HepG2 (cell line): ENCODE results near the gene TSTD2. TPM values are rescaled to one million over a fixed set of nuclear protein-coding genes. Genes with fewer than 3 reads are reported as not detected.

Experiments used
- ATAC-seq: fragments of 200-7000 bp; cut with Tn5 transposase; 3 replicates; pipeline ENCODE4 v1.9.1; 2020; ENCODE audit warnings: mild to moderate bottlenecking, moderate library complexity
- BruUV-seq: library from RNA; stranded (reverse); fragments of 400-500 nt; replicated peaks from 2 replicates; lab custom pipeline; 2021; lab: Mats Ljungman, UMichigan
- CTCF ChIA-PET: fragments of 300-600 bp; formaldehyde crosslinking; extraction: SDS; loops from one replicate; lab custom pipeline; 2021; ENCODE audit warnings: low total read pairs, inconsistent platforms, low intra/inter-chr PET ratio; lab: Yijun Ruan, JAX
- POLR2A ChIA-PET: fragments of 350-600 bp; sonication (Branson Sonifier 250); formaldehyde crosslinking; loops from one replicate; lab custom pipeline; 2020; ENCODE audit warnings: antibody characterized with exemption, inconsistent platforms; lab: Yijun Ruan, JAX
- DNase-seq: peaks from one replicate; pipeline ENCODE4 v3.0.0-alpha.2; 2015; ENCODE audit warnings: low spot score
- FAIRE-seq: peaks from 3 replicates; lab custom pipeline; 2011; peaks lifted over from hg19 to GRCh38; lab: Jason Lieb, UNC
- H2AFZ ChIP-seq: one replicate; pipeline ENCODE4 v1.6.1; 2011; ENCODE audit warnings: low read length, inconsistent platforms
- H3K27ac ChIP-seq: fragments of 300-600 bp; 3 replicates; pipeline ENCODE4 v1.8.0; 2011; ENCODE audit warnings: mixed run types, mild to moderate bottlenecking, mixed read lengths, low read length, inconsistent platforms; ENCODE audit not compliant: insufficient read depth; ENCODE audit errors: extremely low read length
- H3K27me3 ChIP-seq, 2 experiments: fragments of 200-600 bp in 1 of 2; 2 replicates in 1 of 2; 3 replicates in 1 of 2; pipeline versions ENCODE4 v1.6.0 to v1.8.0; 2011; ENCODE audit warnings: low read length in 2 of 2, mild to moderate bottlenecking in 2 of 2, moderate library complexity in 2 of 2, inconsistent platforms in 1 of 2; ENCODE audit not compliant: insufficient read depth in 2 of 2, control insufficient read depth in 1 of 2
- H3K36me3 ChIP-seq, 2 experiments: fragments of 200-600 bp in 1 of 2; replicated peaks in 1 of 2; 2 replicates in 1 of 2; 3 replicates in 1 of 2; pipeline versions ENCODE4 v1.5.1 to v1.8.0; 2011; ENCODE audit warnings: low read length in 2 of 2, inconsistent platforms in 1 of 2; ENCODE audit not compliant: insufficient read depth in 2 of 2, control insufficient read depth in 1 of 2
- H3K4me1 ChIP-seq: 2 replicates; pipeline ENCODE4 v1.5.1; 2012; ENCODE audit warnings: low read length, inconsistent platforms; ENCODE audit not compliant: insufficient read depth
- H3K4me2 ChIP-seq: 2 replicates; pipeline ENCODE4 v1.6.0; 2011; ENCODE audit warnings: low read depth, low read length, inconsistent platforms
- H3K4me3 ChIP-seq, 3 experiments: fragments of 200-600 bp in 1 of 3; sonication (generic), shearing (Covaris generic) in 1 of 3; replicated peaks in 1 of 3; 2 replicates each; pipeline ENCODE4 v1.5.1; 2011 to 2016; ENCODE audit warnings: low read length in 3 of 3, inconsistent platforms in 2 of 3, low read depth in 2 of 3, mild to moderate bottlenecking in 2 of 3, control low read depth in 1 of 3, mixed read lengths in 1 of 3; ENCODE audit not compliant: insufficient read depth in 1 of 3
- H3K79me2 ChIP-seq: one replicate; pipeline ENCODE4 v1.6.1; 2011; ENCODE audit warnings: low read length, inconsistent platforms; ENCODE audit not compliant: insufficient read depth
- H3K9ac ChIP-seq: 2 replicates; pipeline ENCODE4 v1.6.0; 2011; ENCODE audit warnings: mild to moderate bottlenecking, low read depth, low read length, inconsistent platforms; ENCODE audit not compliant: insufficient read depth
- H3K9me3 ChIP-seq: 2 replicates; pipeline ENCODE4 v1.5.1; 2012; ENCODE audit warnings: mild to moderate bottlenecking, low read length
- H4K20me1 ChIP-seq: 2 replicates; pipeline ENCODE4 v1.6.0; 2011; ENCODE audit warnings: inconsistent platforms, mild to moderate bottlenecking, low read length, moderate library complexity; ENCODE audit not compliant: insufficient read depth
- DZIP1 ChIP-seq: sonication (generic); formaldehyde crosslinking; IDR thresholded peaks from 2 replicates; pipeline ENCODE4 v1.5.0; 2020; ENCODE audit warnings: mild to moderate bottlenecking, missing genetic modification reagents
- ELK4 ChIP-seq: sonication (generic); formaldehyde crosslinking; IDR thresholded peaks from 2 replicates; pipeline ENCODE4 v1.9.0; 2021; ENCODE audit warnings: missing genetic modification reagents, borderline replicate concordance
- FOXC1 ChIP-seq: sonication (generic); formaldehyde crosslinking; IDR thresholded peaks from 2 replicates; pipeline ENCODE4 v1.8.0; 2022; ENCODE audit warnings: mild to moderate bottlenecking, missing genetic modification reagents, borderline replicate concordance
- MEF2D ChIP-seq: sonication (generic); formaldehyde crosslinking; IDR thresholded peaks from 2 replicates; pipeline ENCODE4 v1.5.1; 2020; ENCODE audit warnings: mild to moderate bottlenecking, missing genetic modification reagents
- MYC ChIP-seq: sonication (generic); formaldehyde crosslinking; IDR thresholded peaks from 2 replicates; pipeline ENCODE4 v1.9.0; 2021; ENCODE audit warnings: missing genetic modification reagents, borderline replicate concordance
- NCOA1 ChIP-seq: sonication (generic); formaldehyde crosslinking; IDR thresholded peaks from 2 replicates; pipeline ENCODE4 v1.9.0; 2021; ENCODE audit warnings: missing genetic modification reagents
- POGK ChIP-seq: sonication (generic); formaldehyde crosslinking; conservative IDR thresholded peaks from 2 replicates; pipeline ENCODE4 v1.8.0; 2022; ENCODE audit warnings: mild to moderate bottlenecking, moderate library complexity, missing genetic modification reagents
- REST ChIP-seq, 2 experiments: IDR thresholded peaks; 2 replicates each; pipeline ENCODE4 v1.6.1; 2011 to 2012; ENCODE audit warnings: low read length in 2 of 2, borderline replicate concordance in 1 of 2, low read depth in 1 of 2, mild to moderate bottlenecking in 1 of 2, moderate library complexity in 1 of 2
- ZBTB2 ChIP-seq: sonication (generic); formaldehyde crosslinking; IDR thresholded peaks from 2 replicates; pipeline ENCODE4 v1.8.0; 2022; ENCODE audit warnings: low read depth, missing genetic modification reagents
- ZNF333 ChIP-seq: sonication (generic); formaldehyde crosslinking; IDR thresholded peaks from 2 replicates; pipeline ENCODE4 v1.4.0; 2020; ENCODE audit warnings: mild to moderate bottlenecking, missing genetic modification reagents, borderline replicate concordance
- WGBS: methylation state at CpG from one replicate; pipeline ENCODE4 v1.1.6; 2017; ENCODE audit warnings: low lambda C conversion rate; 5-methylcytosine and 5-hydroxymethylcytosine counted together
- in situ Hi-C: cut with HindIII; loops from 2 replicates; pipeline ENCODE4 v1.10.0; 2017; ENCODE audit warnings: low pct_unique_long_range_greater_than_20kb; ENCODE audit not compliant: extremely low pct_ligation_motif_present
- intact Hi-C: fragments of 100-400 bp; cut with micrococcal nuclease; formaldehyde crosslinking; loops from one replicate; pipeline ENCODE4 v1.10.0; 2022; ENCODE audit not compliant: unreplicated experiment
- polyA plus RNA-seq, 8 experiments: library from polyadenylated mRNA; depleted of rRNA in 3 of 8; stranded (reverse) in 7 of 8; unstranded in 1 of 8; fragments of >200 nt; fragmentation: Illumina TruSeq in 4 of 8; extraction: Trizol in 4 of 8; gene quantifications; 2 replicates each; pipeline versions ENCODE4 v1.2.1 to v1.2.3, GENCODE V29; 2011 to 2016; ENCODE audit warnings: low read depth in 4 of 8, missing spikeins in 1 of 8, mixed read lengths in 1 of 8; ENCODE audit not compliant: insufficient read depth in 1 of 8
- total RNA-seq, 5 experiments: library from RNA; depleted of rRNA; stranded (reverse); fragments of >200 nt; fragmentation: Illumina TruSeq; extraction: Trizol; gene quantifications; 2 replicates each; pipeline ENCODE4 v1.2.3, GENCODE V29; 2016; ENCODE audit warnings: low read depth in 1 of 5
- TF ChIP-seq, protein P1 (sequence below): sonication (generic); formaldehyde crosslinking; IDR thresholded peaks from 2 replicates; pipeline ENCODE4 v1.4.0; 2020; ENCODE audit warnings: mild to moderate bottlenecking, low read depth, missing genetic modification reagents

TSTD2 gene
- total and polyA plus RNA-seq, 2 of the 13 experiments (the other 11 are each of a cell fraction or from before 2014, with no cell fraction given) = 16.0 to 23.1 TPM

DNA sequence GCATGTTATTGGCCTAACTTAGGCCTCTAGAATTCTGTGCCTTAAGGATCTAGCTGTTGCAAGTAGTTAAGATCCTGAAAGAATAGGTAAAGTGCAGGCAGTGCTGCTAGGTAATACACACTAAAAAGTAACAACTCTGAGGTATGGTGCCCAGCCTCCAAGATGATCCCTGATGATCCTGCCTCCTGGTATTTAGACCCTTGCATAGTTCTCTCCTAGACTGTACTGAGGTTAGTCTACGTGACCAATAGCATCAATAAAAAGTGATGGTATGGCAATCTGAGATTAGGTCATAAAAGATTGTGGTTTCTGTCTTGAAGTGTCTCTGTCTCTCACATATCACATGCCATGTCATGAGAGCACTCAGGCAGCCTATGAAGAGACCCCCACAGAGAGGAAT lies 9.2 kb downstream of the TSTD2 start:
- in situ Hi-C loops (loop anchor here (25.0 kb wide), 1 partner anchor 762 kb away; the partner anchor contains the start of gene ZNF782), intact Hi-C loops (no loop called here)
- POLR2A ChIA-PET = interaction anchor here (0.9 kb wide), 1 partner anchor 9 kb away, joined by 3 read pairs; the partner anchor contains the start of gene TSTD2
- BruUV-seq = no TSS peak
- no peaks in the 10 kb centered on the region for H4K20me1 ChIP-seq
- 100% methylated on average over 1 of the region's 1 CpG for WGBS
- peaks cover 9% of the 10 kb centered on the region for H3K79me2 ChIP-seq
- no peak overlapping the region for H3K27ac ChIP-seq
- no peak overlapping the region for H3K4me3 ChIP-seq
- no peak for FAIRE-seq
- H3K36me3 ChIP-seq = peaks cover 2 to 44% of the 10 kb centered on the region in 2 experiments; a peak in 4 of 5 replicates
- no peak for ATAC-seq
- no peak overlapping the region for H3K4me2 ChIP-seq
- no peak overlapping the region for H3K9ac ChIP-seq
- CTCF ChIA-PET = no interaction called here
- no peak for DNase-seq
- H2AFZ ChIP-seq = no peak overlapping the region
- H3K27me3 ChIP-seq = no peaks in the 10 kb centered on the region
- H3K4me1 ChIP-seq = peaks cover 4% of the 10 kb centered on the region; the same call in 1 of the 2 replicates
- H3K9me3 ChIP-seq = no peaks in the 10 kb centered on the region
- TF ChIP-seq NCOA1 (CRISPR knock-in tag) (no peak), ELK4 (CRISPR knock-in tag) (no peak), REST (IDR thresholded peaks at IDR 0.05; ENCODE audit: borderline replicate concordance in 1 of 2, low read depth in 1 of 2, low read length in 2 of 2) (no peak), POGK (CRISPR knock-in tag) (no peak), MYC (no peak), FOXC1 (no peak), DZIP1 (CRISPR knock-in tag) (no peak), ZBTB2 (CRISPR knock-in tag) (no peak), MEF2D (no peak), ZNF333 (CRISPR knock-in tag) (no peak)
- TF ChIP-seq, protein P1, sequence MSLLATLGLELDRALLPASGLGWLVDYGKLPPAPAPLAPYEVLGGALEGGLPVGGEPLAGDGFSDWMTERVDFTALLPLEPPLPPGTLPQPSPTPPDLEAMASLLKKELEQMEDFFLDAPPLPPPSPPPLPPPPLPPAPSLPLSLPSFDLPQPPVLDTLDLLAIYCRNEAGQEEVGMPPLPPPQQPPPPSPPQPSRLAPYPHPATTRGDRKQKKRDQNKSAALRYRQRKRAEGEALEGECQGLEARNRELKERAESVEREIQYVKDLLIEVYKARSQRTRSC = no peak
